Suprapubic skin (tissue), 3 donors: ENCODE measurements around the gene RPS4Y1.

Experiments
- CTCF ChIP-seq, 2 donors: fragments of 200-600 bp in 1 of 2; fragments of 450-650 bp in 1 of 2; sonication (generic) in 1 of 2; IDR thresholded peaks; one replicate each; pipeline ENCODE4 v1.5.1; 2016 to 2019; ENCODE audit warnings: antibody characterized with exemption in 2 of 2, mild to moderate bottlenecking in 1 of 2, moderate library complexity in 1 of 2
- EP300 ChIP-seq: sonication (generic); formaldehyde crosslinking; IDR thresholded peaks from one replicate; pipeline ENCODE4 v1.6.1; 2017; ENCODE audit warnings: antibody characterized with exemption
- POLR2A ChIP-seq, 2 donors: fragments of 450-650 bp; IDR thresholded peaks; one replicate each; pipeline ENCODE4 v1.6.1; 2017; ENCODE audit warnings: antibody characterized with exemption in 2 of 2, mild to moderate bottlenecking in 2 of 2, moderate library complexity in 2 of 2

GRCh38 chrY:2796977-2797523, 44.4 kb upstream of the RPS4Y1 start:
- TF ChIP-seq POLR2A (IDR thresholded peaks at IDR 0.05), result no peak
- TF ChIP-seq EP300, result no peak
- TF ChIP-seq CTCF (IDR thresholded peaks at IDR 0.05), result no peak
